ENCODE data around the gene MPHOSPH6. TPM values are rescaled to one million over a fixed set of nuclear protein-coding genes. Genes with fewer than 3 reads are reported as not detected.

Gene MPHOSPH6
- total and polyA plus RNA-seq, 8 donors = 1.9 to 15.3 (median 6.9) TPM

- Histone ChIP-seq H3K27me3 (no peaks in the 10 kb centered on the region), H3K36me3 (no peaks in the 10 kb centered on the region), H3K4me3 (no peak overlapping the region), H3K9me3 (no peaks in the 10 kb centered on the region), H3K27ac (no peak overlapping the region), H3K4me1 (no peaks in the 10 kb centered on the region)
- TF ChIP-seq CTCF (IDR thresholded peaks at IDR 0.05) = no peak
- FAIRE-seq (no peak), DNase-seq (no peak), ATAC-seq (no peak)
- WGBS, 2 donors = 77 to 87% methylated on average over 3 of the region's 3 CpGs
- intact Hi-C loops (cut with DNase I) = no loop called here
Observed at GRCh38 chr16:82176204-82176603, 6.2 kb upstream of the MPHOSPH6 start.

- DNase-seq (no peak), ATAC-seq (no peak), FAIRE-seq (no peak)
- H3K4me1 ChIP-seq = no peaks in the 10 kb centered on the region
- 49 to 60% methylated on average over 4 of the region's 4 CpGs for WGBS, 2 donors
- H3K27me3 ChIP-seq = peaks cover 0 to 4% (median 0%) of the 10 kb centered on the region in 4 donors
- no peaks in the 10 kb centered on the region for H3K36me3 ChIP-seq
- intact Hi-C loops (cut with DNase I) = no loop called here
- no peaks in the 10 kb centered on the region for H3K9me3 ChIP-seq
- no peak overlapping the region for H3K4me3 ChIP-seq
- no peak for TF ChIP-seq CTCF (IDR thresholded peaks at IDR 0.05)
- no peak overlapping the region for H3K27ac ChIP-seq
Observed at GRCh38 chr16:82175627-82176026, 5.6 kb upstream of the MPHOSPH6 start.

- Histone ChIP-seq H3K4me1 (peaks cover 0 to 4% (median 0%) of the 10 kb centered on the region in 3 donors), H3K27ac (no peak overlapping the region), H3K36me3 (peaks cover 0 to 14% (median 0%) of the 10 kb centered on the region in 3 donors), H3K9me3 (no peaks in the 10 kb centered on the region), H3K27me3 (peaks cover 0 to 4% (median 0%) of the 10 kb centered on the region in 4 donors), H3K4me3 (no peak overlapping the region)
- WGBS, 2 donors = 98 to 99% methylated on average over 5 of the region's 5 CpGs
- intact Hi-C loops (cut with DNase I) = no loop called here
- no peak for FAIRE-seq
- no peak for ATAC-seq
- no peak for DNase-seq
- TF ChIP-seq CTCF (IDR thresholded peaks at IDR 0.05) = no peak
Observed at GRCh38 chr16:82167670-82168069, 2.4 kb downstream of the MPHOSPH6 start.

GRCh38 chr16:82160226-82160625 lies 9.8 kb downstream of the MPHOSPH6 start:
- ATAC-seq = no peak
- TF ChIP-seq CTCF (IDR thresholded peaks at IDR 0.05) = no peak
- no peaks in the 10 kb centered on the region for H3K4me1 ChIP-seq
- WGBS, 2 donors = 78 to 89% methylated on average over 6 of the region's 6 CpGs
- peaks cover 0 to 15% (median 0%) of the 10 kb centered on the region in 3 donors for H3K36me3 ChIP-seq
- H3K27ac ChIP-seq = no peak overlapping the region
- DNase-seq = no peak
- H3K27me3 ChIP-seq = no peaks in the 10 kb centered on the region
- no peak overlapping the region for H3K4me3 ChIP-seq
- FAIRE-seq = no peak
- H3K9me3 ChIP-seq = no peaks in the 10 kb centered on the region
- intact Hi-C loops (cut with DNase I) = no loop called here

- DNase-seq = no peak
- FAIRE-seq = no peak
- no peaks in the 10 kb centered on the region for H3K4me1 ChIP-seq
- H3K27me3 ChIP-seq = no peaks in the 10 kb centered on the region
- intact Hi-C loops (cut with DNase I) = no loop called here
- no peak for TF ChIP-seq CTCF (IDR thresholded peaks at IDR 0.05)
- H3K9me3 ChIP-seq = no peaks in the 10 kb centered on the region
- 83 to 87% methylated on average over 5 of the region's 5 CpGs for WGBS, 2 donors
- no peak overlapping the region for H3K27ac ChIP-seq
- H3K4me3 ChIP-seq = no peak overlapping the region
- no peak for ATAC-seq
- peaks cover 0 to 3% (median 0%) of the 10 kb centered on the region in 3 donors for H3K36me3 ChIP-seq
Observed at GRCh38 chr16:82157836-82158235, 12.2 kb downstream of the MPHOSPH6 start.
